Measurements from ENCODE around the gene FRMD6.

- TF ChIP-seq POLR2AphosphoS5 (IDR thresholded peaks at IDR 0.05) (no peak), CTCF (IDR thresholded peaks at IDR 0.05) (no peak)
These were observed 17.2 kb downstream of the FRMD6 start for GRCh38 chr14:51668870-51669269.

Data from suprapubic skin (tissue), 3 donors.